Activated CD4-positive, alpha-beta T cell treated with anti-CD3 and anti-CD28 coated beads, Interleukin-2, amount 50 U/mL, for 24 hours (primary cell): ENCODE measurements around the gene FMO1.
"Not testable (repeated sequence)": the region's sequence is repeated elsewhere in the genome, so short reads cannot be mapped to it uniquely, and the experiment has no call there.

Source experiments
- DNase-seq, 2 donors: peaks; one replicate each; pipeline ENCODE4 v3.0.0-alpha.2; 2020; ENCODE audit warnings: low read depth in 1 of 2, low spot score in 1 of 2

FMO1 gene, protein sequence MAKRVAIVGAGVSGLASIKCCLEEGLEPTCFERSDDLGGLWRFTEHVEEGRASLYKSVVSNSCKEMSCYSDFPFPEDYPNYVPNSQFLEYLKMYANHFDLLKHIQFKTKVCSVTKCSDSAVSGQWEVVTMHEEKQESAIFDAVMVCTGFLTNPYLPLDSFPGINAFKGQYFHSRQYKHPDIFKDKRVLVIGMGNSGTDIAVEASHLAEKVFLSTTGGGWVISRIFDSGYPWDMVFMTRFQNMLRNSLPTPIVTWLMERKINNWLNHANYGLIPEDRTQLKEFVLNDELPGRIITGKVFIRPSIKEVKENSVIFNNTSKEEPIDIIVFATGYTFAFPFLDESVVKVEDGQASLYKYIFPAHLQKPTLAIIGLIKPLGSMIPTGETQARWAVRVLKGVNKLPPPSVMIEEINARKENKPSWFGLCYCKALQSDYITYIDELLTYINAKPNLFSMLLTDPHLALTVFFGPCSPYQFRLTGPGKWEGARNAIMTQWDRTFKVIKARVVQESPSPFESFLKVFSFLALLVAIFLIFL

GRCh38 chr1:171248302-171248701 lies at the start of gene FMO1:
Gene FMO1, plus strand, starts transcription at chr1:171248494. Its CDS starts 9,594 bp downstream, at chr1:171258088.
- DNase-seq: no peak

- no peak for DNase-seq
Measured at GRCh38 chr1:171204296-171204695, 44.0 kb upstream of the FMO1 start.

DNA sequence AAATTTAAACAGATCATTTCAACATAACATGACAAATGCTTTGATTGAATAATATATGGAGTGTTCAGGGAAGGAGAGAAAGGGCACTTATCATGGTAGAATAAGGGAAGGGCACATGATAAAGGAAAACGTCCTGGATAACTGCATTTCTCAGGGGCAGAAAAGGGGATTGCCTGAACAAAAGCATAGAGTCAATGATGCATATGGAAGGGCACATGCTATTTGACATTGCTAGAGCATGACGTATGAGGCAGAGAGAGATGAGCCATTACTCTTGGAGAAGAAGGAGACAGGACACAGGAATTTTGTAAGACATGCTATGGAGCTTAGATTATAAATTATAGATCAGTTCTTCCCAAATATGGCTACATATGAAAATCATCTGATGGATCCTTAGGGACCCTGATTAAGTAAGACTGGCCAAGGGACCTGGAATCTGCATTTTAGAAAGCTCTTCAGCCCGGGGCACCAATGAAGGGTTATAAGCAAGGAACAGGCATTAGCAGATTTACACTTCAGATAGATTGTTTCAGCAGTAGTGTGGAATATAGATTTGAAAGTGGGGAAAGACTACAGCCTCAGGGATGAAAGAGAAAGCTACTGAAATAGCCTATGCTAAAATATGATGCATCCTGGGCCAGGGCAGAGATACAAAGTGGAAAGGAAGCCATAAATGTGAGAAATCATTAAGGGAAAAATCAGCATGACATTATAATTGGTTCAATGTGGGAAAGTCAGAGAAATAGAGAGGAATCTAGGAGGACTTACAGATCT lies 41.9 kb upstream of the FMO1 start:
- no peak for DNase-seq

- DNase-seq: no peak
Measured at GRCh38 chr1:171206978-171207355, 41.3 kb upstream of the FMO1 start.

DNA sequence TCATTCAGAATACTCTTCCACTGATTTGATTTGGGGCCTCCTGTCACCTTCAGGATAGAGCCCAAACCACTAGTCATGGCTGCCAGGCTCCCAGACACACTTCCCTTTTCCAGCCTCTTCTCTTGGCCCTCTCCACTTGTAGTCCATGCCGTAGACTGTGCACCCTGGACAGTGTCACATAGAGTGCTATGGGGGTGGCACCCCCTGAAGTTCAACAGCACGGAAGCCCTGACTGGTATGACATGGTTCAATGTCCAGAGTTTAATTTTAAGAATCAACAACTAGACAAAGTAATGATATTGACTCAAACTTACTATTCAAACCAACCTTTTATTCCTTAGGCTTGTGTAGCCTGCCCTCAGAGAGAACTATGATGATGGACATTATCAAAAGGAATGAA lies 40.9 kb upstream of the FMO1 start:
- no peak for DNase-seq

- DNase-seq: no peak
Measured at GRCh38 chr1:171210355-171210754, 37.9 kb upstream of the FMO1 start.

DNA sequence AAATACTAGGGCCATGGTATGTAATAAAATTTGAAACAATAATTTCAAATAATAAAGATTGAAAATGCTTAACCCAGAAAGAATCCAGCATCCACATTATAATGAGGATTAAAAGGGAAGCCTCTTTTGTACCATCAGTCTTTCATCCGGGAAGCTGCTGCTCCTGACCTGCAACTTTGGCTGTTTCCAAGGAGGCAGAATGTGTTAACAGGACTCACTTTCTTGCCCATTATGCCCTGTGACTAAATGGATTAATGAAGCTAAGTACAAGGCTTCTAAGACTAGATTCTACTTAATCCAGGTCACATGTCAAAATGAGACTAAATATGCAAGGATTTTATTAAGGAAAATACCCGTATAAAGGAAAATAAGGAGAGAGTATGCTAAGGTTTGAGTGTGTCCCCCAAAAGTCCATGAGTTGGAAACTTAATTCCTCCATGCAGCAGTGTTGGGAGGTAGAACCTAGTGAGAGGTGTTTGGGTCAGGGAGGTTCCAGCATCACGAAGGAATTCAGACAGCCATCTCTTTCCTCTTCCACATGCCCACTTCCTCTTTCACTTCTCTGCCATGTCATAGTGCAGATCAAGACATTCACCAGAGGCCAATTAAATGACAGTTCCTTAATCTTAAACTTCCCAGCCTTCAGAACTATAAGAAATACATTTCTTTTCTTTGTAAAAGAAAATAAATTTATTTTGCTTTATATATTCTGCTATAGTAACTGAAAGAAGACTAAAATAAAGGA lies 35.5 kb upstream of the FMO1 start:
- no peak for DNase-seq

DNA sequence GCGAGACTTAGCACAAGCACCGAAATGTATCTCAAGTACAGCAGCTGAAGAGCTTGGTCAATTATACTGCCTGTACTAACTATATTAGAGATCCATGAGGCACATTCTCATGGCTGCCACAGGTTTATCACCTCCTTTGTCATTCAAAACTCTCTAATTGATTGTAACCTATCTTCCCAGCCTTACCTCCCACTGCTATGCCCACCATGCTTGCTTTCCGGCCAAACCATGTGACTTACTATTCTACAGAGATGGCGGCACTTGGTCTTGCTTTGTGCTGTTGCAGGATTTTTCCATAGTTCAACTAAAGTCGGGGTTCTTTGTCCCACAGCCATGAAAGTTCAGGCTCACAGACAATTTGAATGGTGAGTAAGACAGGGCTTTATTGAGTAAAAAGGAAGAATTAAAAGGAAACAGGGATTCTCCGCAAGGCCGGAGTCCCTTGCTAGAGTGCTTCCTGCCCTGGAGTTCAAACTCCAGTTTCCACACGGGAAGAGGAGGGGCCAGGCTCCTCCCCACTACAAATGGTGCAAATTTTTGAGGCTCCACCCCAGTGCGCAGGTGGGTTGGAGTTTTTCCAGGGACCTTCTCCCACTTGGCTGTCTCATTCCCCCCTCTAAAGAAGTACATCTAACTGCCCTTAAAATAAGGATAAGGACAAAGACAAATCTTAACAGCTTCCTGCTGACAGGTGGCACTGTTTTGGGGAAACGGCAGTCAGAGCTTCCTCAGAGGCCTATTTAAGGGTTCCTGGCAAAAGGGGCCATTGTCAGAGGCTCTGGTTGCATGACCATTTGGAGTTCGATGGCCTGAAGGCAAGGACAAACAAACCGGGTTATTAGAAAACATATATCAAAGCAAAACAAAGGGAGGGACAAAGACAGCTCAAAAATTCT lies 34.5 kb upstream of the FMO1 start:
- DNase-seq: no peak

GRCh38 chr1:171217658-171218443 lies 30.4 kb upstream of the FMO1 start:
- no peak for DNase-seq

DNA sequence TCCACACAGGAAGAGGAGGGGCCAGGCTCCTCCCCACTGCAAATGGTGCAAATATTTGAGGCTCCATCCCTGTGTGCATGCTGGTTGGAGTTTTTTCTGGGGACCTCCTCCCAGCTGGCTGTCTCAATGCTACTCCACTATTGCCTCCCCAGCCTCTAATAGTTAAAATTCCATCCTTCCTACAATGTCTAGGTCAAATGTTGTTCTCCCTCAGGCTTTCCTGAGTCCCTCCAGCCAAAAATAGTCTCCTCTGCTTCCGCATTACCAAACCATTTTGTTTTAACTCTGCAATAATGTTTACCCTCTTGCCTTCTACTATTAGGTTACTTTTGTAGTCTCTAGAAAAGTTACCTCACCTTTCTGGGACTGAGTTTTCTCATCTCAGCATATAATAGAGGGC lies 29.6 kb upstream of the FMO1 start:
- no peak for DNase-seq

DNA sequence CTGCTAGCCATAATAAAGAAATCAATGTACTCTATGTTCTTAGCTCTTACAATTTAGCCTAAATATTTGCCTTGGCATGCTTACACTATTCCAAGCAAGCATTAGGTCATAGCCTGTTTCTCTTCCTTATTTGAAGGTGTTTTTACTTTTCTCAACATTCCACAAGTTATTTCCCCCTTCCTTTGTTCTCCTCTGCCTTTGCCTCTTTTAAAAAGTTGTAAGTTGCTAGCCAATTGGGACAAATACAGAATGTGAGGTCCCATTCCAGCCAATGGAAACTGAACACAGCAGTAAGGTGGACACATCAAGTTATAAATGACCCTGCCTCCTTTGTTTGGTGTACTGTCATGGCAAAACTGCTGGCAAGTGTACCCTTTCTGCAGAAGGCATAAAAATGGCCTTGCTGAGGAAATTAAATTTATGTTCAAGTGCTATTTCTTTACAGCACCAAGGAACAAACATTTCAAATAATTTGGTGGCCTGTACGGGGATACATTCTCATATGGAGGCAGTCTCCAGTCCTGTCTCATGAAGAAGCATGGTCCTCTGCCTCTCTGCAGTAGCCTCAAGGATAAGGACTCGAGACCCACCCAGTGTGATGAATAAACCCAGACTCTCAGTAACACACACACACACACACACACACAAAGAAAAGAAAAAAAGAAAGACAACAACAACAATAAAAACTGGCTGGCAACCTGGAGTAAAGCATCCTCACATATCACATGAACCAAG lies 28.8 kb upstream of the FMO1 start:
- no peak for DNase-seq

DNA sequence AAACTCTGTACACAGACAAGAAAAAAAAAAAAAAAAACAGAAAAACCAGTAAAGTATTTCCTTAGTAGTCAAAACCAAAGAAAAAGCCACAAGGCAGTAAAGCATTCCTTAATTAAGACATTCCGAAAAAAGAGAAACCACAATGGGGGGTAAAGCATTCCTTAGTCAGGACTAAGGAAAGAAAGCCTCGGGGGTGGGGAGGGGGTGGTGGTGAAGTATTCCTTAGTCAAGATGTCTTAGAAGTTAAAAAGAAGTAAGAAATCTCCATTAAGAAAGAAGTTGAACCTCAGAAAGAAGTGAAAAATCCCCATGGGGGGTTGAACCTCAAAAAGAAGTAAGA lies 28.2 kb upstream of the FMO1 start:
- DNase-seq: no peak

DNA sequence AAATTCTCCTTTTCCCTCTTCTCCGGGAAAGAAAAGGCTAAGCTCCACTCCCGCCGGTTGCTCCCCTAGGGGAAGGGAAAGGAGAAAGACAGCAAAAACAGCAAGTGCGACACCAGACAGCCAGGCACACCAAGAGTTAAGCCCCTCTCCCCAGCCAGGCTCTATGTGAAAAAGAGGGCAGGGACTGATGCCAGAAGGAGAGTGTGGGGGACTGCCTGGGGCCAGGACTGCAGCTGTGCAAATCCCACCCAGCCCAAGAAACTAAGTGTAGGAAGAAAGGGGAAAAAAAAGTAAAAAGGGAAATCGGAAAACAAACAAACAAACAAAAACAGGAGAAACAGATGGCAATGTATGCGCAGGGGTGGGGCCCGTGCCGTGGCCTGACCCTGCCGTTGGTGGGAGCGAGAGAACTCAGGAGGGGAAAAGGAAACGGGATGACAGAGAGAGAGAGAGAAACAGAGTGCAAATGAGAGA lies 27.7 kb upstream of the FMO1 start:
- DNase-seq: no peak

- no peak for DNase-seq
Measured at GRCh38 chr1:171221665-171222591, 26.4 kb upstream of the FMO1 start.

DNA sequence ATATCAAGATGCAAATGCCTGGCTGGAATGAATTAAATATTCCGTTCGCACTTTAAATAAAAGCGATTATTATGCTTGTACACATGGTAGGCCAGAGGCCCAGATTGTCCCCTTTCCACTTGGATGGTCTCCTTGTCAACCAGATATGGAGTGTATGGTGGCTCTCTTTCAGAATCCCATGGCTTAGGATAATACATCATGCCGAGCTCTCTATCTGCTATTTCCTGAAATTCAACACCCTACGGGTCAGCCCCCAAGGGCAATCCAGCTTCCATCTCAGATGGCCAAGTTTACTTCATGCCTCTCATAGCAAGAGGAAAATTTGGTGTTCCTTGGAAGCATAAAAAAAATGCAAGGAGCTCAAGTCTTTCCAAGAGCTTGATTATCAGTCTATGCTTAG lies 25.4 kb upstream of the FMO1 start:
- no peak for DNase-seq

- DNase-seq: not testable (repeated sequence)
Measured at GRCh38 chr1:171224257-171224656, 24.0 kb upstream of the FMO1 start.

GRCh38 chr1:171226747-171227370 lies 21.4 kb upstream of the FMO1 start:
- no peak for DNase-seq

DNA sequence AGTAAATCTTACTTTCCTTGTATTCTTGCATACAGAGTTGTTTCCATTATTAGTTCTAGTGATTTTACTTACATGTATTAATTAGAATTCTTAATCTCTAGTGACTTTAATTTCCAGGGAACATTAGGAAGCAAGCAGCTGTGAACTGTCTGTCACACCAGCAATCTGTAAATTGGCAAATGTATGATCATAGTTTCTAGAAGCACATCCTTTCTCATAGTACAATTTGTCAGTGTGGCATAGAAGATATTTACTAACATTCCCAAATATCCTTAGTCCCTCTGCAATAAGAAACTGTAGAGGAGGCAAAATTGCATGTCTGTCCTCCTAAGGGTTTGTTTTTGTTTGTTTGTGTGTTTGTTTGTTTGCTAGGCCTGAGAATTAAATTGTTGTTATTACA lies 17.0 kb upstream of the FMO1 start:
- no peak for DNase-seq
